Gastrocnemius medialis (tissue), 4 donors: ENCODE results near the gene IDH2. TPM values are rescaled to one million over a fixed set of nuclear protein-coding genes. Genes with fewer than 3 reads are reported as not detected.

ENCODE experiments used
- ATAC-seq, 2 donors: fragments of 150-250 bp; one replicate each; pipeline ENCODE4 v1.9.1; 2016
- DNase-seq, 2 donors: peaks; one replicate each; pipeline ENCODE4 v3.0.0-alpha.2; 2019
- H3K27ac ChIP-seq, 4 donors: fragments of 200-600 bp; sonication (generic); 1 replicate in 1 of 4; 2 replicates in 3 of 4; pipeline ENCODE4 v1.5.1; 2016 to 2018; ENCODE audit warnings: mild to moderate bottlenecking in 2 of 4, moderate library complexity in 1 of 4
- H3K27me3 ChIP-seq, 3 donors: fragments of 200-600 bp; sonication (generic) in 2 of 3; 1 replicate in 1 of 3; 2 replicates in 2 of 3; pipeline versions ENCODE4 v1.5.1 to v1.6.0; 2016 to 2019; ENCODE audit warnings: mild to moderate bottlenecking in 1 of 3, moderate library complexity in 1 of 3
- H3K36me3 ChIP-seq, 2 donors: fragments of 200-600 bp; sonication (generic) in 1 of 2; one replicate each; pipeline ENCODE4 v1.5.1; 2017 to 2018
- H3K4me1 ChIP-seq, 2 donors: fragments of 200-600 bp; sonication (generic) in 1 of 2; one replicate each; pipeline ENCODE4 v1.5.1; 2016 to 2017; ENCODE audit warnings: mild to moderate bottlenecking in 2 of 2
- H3K4me3 ChIP-seq, 4 donors: fragments of 200-600 bp; sonication (generic) in 3 of 4; 1 replicate in 1 of 4; 2 replicates in 3 of 4; pipeline ENCODE4 v1.5.1; 2016 to 2019; ENCODE audit warnings: mild to moderate bottlenecking in 2 of 4
- H3K9me3 ChIP-seq, 3 donors: fragments of 200-600 bp; sonication (generic) in 2 of 3; 1 replicate in 1 of 3; 2 replicates in 2 of 3; pipeline ENCODE4 v1.5.1; 2016 to 2019
- POLR2A ChIP-seq, 2 donors: fragments of 450-650 bp; IDR thresholded peaks; one replicate each; pipeline ENCODE4 v1.6.1; 2017; ENCODE audit warnings: antibody characterized with exemption in 2 of 2, mild to moderate bottlenecking in 2 of 2, moderate library complexity in 2 of 2
- in situ Hi-C, 4 donors: fragments of 200-750 bp; cut with MboI; loops; one replicate each; pipeline versions ENCODE4 v1.15.0 to v1.8.0; 2017; ENCODE audit warnings: low sequenced_read_pairs in 4 of 4
- intact Hi-C: fragments of 100-400 bp; cut with DNase I; formaldehyde crosslinking; loops from one replicate; pipeline ENCODE4 v1.15.1; 2023; ENCODE audit warnings: low total_unique reads
- total RNA-seq, 4 donors: library from RNA; depleted of rRNA; stranded (reverse); fragments of >200 nt; gene quantifications; one replicate each; pipeline versions ENCODE4 v1.1.0 to v1.2.3, GENCODE V29; 2016
- TF ChIP-seq, protein P1 (sequence below), 5 experiments: fragments of 450-650 bp in 3 of 5; fragments of 200-600 bp in 2 of 5; sonication (generic) in 2 of 5; IDR thresholded peaks in 4 of 5; conservative IDR thresholded peaks in 1 of 5; 1 replicate in 4 of 5; 2 replicates in 1 of 5; pipeline ENCODE4 v1.5.1; 2016 to 2019; ENCODE audit warnings: antibody characterized with exemption in 5 of 5, mild to moderate bottlenecking in 3 of 5, moderate library complexity in 3 of 5

IDH2 gene
- total RNA-seq, 4 donors from 2014 or later, result 349 to 547 (median 423) TPM

DNA sequence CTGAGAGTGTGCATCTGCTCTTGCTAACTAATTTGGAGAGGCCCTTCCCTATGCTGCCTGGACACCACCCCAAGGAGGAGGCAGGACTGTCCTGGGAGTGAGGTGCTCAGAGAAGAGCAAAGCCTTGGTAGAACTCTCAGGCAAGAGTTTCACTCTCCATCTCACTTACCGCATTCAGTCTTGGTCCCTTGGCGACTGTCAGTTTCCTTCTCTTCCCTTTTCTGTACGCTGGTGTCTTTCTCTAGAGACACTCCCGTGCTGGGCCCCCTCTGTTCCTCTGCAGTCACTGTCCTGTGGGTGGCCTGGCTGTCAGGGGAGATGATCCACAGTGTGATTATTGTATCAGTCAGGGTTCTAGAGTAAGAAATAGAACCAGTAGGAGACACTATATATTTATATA is 44.0 kb downstream of the IDH2 start:
- H3K36me3 ChIP-seq, result no peaks in the 10 kb centered on the region
- no peak overlapping the region for H3K27ac ChIP-seq
- ATAC-seq (no peak), DNase-seq (no peak)
- in situ Hi-C loops (no loop called here), intact Hi-C loops (no loop called here)
- H3K4me1 ChIP-seq, result peaks cover 25 to 29% of the 10 kb centered on the region in 2 donors
- TF ChIP-seq POLR2A (IDR thresholded peaks at IDR 0.05), result no peak
- TF ChIP-seq, protein P1, sequence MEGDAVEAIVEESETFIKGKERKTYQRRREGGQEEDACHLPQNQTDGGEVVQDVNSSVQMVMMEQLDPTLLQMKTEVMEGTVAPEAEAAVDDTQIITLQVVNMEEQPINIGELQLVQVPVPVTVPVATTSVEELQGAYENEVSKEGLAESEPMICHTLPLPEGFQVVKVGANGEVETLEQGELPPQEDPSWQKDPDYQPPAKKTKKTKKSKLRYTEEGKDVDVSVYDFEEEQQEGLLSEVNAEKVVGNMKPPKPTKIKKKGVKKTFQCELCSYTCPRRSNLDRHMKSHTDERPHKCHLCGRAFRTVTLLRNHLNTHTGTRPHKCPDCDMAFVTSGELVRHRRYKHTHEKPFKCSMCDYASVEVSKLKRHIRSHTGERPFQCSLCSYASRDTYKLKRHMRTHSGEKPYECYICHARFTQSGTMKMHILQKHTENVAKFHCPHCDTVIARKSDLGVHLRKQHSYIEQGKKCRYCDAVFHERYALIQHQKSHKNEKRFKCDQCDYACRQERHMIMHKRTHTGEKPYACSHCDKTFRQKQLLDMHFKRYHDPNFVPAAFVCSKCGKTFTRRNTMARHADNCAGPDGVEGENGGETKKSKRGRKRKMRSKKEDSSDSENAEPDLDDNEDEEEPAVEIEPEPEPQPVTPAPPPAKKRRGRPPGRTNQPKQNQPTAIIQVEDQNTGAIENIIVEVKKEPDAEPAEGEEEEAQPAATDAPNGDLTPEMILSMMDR (IDR thresholded peaks at IDR 0.05 in 4 of 5, conservative IDR thresholded peaks at IDR 0.05 in 1 of 5), result no peak
- H3K9me3 ChIP-seq, result no peaks in the 10 kb centered on the region
- no peaks in the 10 kb centered on the region for H3K27me3 ChIP-seq
- no peak overlapping the region for H3K4me3 ChIP-seq

DNA sequence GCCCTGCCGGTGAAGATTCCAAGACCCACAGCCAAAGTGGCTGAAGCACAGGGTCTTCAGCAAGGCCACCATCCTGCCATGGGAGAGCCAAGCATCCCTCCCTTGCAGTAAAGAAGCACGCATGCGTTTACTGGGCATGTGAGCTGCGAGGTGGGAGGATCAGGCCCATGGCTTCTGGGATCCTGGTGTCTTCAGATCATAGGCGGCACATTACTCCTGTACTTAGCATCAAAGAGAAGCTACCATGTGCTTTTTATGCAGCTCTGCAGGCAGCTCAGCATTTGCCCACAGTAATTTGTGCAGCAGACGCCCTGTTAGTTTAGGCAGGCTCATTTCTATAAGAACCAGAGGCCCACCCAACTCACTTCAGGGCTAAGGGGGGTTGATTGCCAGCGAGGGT is 45.7 kb downstream of the IDH2 start:
- Histone ChIP-seq H3K4me3 (no peak overlapping the region), H3K27me3 (no peaks in the 10 kb centered on the region), H3K4me1 (peaks cover 7 to 11% of the 10 kb centered on the region in 2 donors), H3K27ac (no peak overlapping the region), H3K9me3 (no peaks in the 10 kb centered on the region), H3K36me3 (no peaks in the 10 kb centered on the region)
- ATAC-seq (no peak), DNase-seq (no peak)
- intact Hi-C loops, result no loop called here
- TF ChIP-seq, protein P1 (IDR thresholded peaks at IDR 0.05 in 4 of 5, conservative IDR thresholded peaks at IDR 0.05 in 1 of 5), result no peak
- TF ChIP-seq POLR2A (IDR thresholded peaks at IDR 0.05), result no peak
- in situ Hi-C loops, result no loop called here

DNA sequence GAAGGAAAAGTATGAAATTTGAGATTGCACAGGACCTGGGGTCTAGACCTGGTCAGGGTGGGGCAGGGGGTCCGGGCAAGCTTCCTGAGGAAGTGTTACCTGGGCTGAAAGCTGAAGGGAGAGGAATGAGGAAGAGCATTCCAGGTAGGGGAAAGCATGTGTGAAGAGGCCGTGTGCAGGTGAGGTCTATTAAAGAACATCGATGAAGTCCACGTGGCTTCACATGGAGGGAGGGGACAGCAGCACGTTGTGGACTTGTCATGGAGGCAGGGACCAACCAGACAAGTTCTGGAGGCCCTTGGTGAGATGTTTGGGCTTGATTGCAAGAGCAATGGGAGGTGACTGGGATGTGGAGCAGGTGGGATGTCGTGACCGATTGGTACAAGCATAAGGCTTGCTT is 47.1 kb downstream of the IDH2 start:
- in situ Hi-C loops (no loop called here), intact Hi-C loops (no loop called here)
- Histone ChIP-seq H3K4me3 (no peak overlapping the region), H3K9me3 (no peaks in the 10 kb centered on the region), H3K27ac (no peak overlapping the region), H3K36me3 (no peaks in the 10 kb centered on the region), H3K4me1 (peaks cover 0 to 2% of the 10 kb centered on the region in 2 donors), H3K27me3 (no peaks in the 10 kb centered on the region)
- ATAC-seq (no peak), DNase-seq (no peak)
- TF ChIP-seq, protein P1 (IDR thresholded peaks at IDR 0.05 in 4 of 5, conservative IDR thresholded peaks at IDR 0.05 in 1 of 5), result no peak
- TF ChIP-seq POLR2A (IDR thresholded peaks at IDR 0.05), result no peak

DNA sequence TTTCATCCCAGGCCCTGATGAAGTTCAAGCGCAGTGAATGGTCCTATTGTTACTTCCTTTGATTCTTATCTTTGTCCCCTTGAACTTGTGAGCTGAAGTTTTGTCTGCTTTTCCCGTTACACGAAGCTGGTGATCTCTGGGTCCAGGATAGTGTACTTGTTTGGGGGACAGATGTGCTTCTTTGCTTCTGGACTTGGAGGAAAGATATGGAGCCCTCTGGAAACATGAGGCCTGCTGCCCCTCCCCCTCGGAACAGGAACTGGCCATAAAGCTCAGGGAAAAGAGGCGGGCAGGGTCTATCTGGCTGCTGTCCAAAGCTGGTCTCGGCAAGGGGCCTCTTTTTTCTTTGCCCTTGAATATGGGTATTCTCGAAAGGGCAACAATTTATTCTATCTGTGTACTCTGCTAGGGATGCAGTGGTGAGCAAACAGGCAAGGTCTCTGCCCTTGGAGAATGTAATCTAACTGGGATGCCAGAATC is 47.6 kb downstream of the IDH2 start:
- H3K27me3 ChIP-seq, result no peaks in the 10 kb centered on the region
- DNase-seq (no peak), ATAC-seq (no peak)
- TF ChIP-seq, protein P1 (IDR thresholded peaks at IDR 0.05 in 4 of 5, conservative IDR thresholded peaks at IDR 0.05 in 1 of 5), result no peak
- TF ChIP-seq POLR2A (IDR thresholded peaks at IDR 0.05), result no peak
- intact Hi-C loops (no loop called here), in situ Hi-C loops (no loop called here)
- peaks cover 0 to 8% of the 10 kb centered on the region in 2 donors for H3K4me1 ChIP-seq
- no peak overlapping the region for H3K27ac ChIP-seq
- H3K4me3 ChIP-seq, result no peak overlapping the region
- H3K36me3 ChIP-seq, result no peaks in the 10 kb centered on the region
- no peaks in the 10 kb centered on the region for H3K9me3 ChIP-seq
